Cardiac fibroblast (primary cell): ENCODE measurements around the gene DDN.

Experiments
- DNase-seq, 2 donors: peaks; one replicate each; pipeline versions ENCODE4 v3.0.0 to v3.0.0-alpha.2; 2010; ENCODE audit warnings: low read depth in 2 of 2
- H3K4me3 ChIP-seq, 2 donors: replicated peaks in 1 of 2; 1 replicate in 1 of 2; 2 replicates in 1 of 2; pipeline ENCODE4 v1.5.1; 2011; ENCODE audit warnings: low read depth in 2 of 2, low read length in 2 of 2, mild to moderate bottlenecking in 2 of 2, moderate library complexity in 1 of 2
- TF ChIP-seq, protein P1 (sequence below): IDR thresholded peaks from one replicate; pipeline ENCODE4 v1.5.1; 2011; ENCODE audit warnings: low read depth, mild to moderate bottlenecking, low read length, inconsistent platforms

DDN gene

DNA sequence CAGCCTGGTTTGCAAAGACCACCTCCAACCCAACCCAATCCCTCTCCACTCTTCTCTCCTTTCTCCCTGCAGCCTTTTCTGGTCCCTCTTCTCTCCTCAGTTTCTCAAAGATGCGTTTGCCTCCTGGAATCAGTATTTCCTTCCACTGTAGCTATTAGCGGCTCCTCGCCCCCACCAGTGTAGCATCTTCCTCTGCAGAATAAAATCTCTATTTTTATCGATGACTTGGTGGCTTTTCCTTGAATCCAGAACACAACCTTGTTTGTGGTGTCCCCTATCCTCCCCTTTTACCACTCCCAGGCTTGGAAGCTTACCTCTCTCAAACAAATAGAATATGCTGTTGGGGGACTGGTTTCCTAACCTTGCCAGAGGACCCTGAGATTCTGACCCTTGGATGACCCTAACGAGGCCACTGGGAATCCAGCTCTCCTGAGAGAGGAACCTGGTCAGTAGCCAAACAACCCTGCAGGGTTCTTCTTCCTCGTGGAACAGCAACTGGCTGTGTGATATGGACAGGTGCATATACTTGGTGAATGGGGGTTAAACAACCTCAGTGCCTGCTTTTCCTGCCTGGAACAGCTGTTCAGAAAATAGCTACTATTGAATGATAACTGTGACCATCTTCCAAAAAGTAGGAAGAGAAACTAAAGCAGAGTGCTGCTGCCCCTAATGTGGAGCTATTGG is 16.6 kb downstream of the DDN start:
- TF ChIP-seq, protein P1, sequence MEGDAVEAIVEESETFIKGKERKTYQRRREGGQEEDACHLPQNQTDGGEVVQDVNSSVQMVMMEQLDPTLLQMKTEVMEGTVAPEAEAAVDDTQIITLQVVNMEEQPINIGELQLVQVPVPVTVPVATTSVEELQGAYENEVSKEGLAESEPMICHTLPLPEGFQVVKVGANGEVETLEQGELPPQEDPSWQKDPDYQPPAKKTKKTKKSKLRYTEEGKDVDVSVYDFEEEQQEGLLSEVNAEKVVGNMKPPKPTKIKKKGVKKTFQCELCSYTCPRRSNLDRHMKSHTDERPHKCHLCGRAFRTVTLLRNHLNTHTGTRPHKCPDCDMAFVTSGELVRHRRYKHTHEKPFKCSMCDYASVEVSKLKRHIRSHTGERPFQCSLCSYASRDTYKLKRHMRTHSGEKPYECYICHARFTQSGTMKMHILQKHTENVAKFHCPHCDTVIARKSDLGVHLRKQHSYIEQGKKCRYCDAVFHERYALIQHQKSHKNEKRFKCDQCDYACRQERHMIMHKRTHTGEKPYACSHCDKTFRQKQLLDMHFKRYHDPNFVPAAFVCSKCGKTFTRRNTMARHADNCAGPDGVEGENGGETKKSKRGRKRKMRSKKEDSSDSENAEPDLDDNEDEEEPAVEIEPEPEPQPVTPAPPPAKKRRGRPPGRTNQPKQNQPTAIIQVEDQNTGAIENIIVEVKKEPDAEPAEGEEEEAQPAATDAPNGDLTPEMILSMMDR: no peak
- no peak for DNase-seq
- H3K4me3 ChIP-seq: no peak overlapping the region

DNA sequence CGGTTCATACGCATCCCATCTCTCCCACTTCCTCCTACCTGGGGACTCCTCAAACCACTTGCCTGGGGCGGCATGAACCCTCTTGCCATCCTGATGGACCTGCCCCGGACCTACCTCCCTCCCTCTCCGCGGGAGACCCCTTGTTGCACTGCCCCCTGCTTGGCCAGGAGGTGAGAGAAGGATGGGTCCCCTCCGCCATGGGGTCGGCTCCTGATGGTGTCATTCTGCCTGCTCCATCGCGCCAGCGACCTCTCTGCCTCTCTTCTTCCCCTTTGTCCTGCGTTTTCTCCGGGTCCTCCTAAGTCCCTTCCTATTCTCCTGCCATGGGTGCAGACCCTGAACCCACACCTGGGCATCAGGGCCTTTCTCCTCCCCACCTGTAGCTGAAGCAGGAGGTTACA is 17.4 kb downstream of the DDN start:
- no peak for DNase-seq
- TF ChIP-seq, protein P1: no peak
- H3K4me3 ChIP-seq: no peak overlapping the region

DNA sequence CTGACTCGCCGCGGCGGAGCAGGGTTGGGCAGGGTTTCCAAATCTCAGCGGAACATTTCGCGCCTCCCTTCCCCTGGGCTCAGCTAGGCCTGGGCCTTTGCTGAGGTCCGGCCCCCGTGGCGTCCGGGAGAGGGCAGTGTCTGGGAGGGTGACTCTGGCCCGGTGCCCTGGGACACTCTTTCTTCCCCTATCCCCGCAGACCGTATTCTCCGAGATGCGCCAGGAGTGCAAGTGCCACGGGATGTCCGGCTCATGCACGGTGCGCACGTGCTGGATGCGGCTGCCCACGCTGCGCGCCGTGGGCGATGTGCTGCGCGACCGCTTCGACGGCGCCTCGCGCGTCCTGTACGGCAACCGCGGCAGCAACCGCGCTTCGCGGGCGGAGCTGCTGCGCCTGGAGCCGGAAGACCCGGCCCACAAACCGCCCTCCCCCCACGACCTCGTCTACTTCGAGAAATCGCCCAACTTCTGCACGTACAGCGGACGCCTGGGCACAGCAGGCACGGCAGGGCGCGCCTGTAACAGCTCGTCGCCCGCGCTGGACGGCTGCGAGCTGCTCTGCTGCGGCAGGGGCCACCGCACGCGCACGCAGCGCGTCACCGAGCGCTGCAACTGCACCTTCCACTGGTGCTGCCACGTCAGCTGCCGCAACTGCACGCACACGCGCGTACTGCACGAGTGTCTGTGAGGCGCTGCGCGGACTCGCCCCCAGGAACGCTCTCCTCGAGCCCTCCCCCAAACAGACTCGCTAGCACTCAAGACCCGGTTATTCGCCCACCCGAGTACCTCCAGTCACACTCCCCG is 18.0 kb downstream of the DDN start:
- DNase-seq: no peak
- TF ChIP-seq, protein P1: peak; percentile 17
- H3K4me3 ChIP-seq: no peak overlapping the region

DNA sequence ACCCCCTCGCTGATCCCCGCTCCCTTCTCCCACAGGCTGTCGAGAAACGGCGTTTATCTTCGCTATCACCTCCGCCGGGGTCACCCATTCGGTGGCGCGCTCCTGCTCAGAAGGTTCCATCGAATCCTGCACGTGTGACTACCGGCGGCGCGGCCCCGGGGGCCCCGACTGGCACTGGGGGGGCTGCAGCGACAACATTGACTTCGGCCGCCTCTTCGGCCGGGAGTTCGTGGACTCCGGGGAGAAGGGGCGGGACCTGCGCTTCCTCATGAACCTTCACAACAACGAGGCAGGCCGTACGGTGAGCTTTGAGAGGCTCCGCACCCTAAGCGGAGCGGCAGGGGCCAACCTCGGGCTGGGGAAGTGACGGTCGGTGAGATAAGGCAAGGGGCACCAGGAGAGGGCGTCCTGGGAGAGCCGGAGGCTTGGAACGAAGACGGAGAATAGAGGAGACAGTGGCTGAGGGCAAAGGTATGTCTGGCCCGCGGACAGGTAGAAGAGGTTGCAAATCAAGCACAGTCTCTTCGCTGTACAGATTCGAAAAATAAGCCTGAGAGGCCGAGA is 18.7 kb downstream of the DDN start:
- DNase-seq: no peak
- H3K4me3 ChIP-seq: no peak overlapping the region
- TF ChIP-seq, protein P1: no peak

DNA sequence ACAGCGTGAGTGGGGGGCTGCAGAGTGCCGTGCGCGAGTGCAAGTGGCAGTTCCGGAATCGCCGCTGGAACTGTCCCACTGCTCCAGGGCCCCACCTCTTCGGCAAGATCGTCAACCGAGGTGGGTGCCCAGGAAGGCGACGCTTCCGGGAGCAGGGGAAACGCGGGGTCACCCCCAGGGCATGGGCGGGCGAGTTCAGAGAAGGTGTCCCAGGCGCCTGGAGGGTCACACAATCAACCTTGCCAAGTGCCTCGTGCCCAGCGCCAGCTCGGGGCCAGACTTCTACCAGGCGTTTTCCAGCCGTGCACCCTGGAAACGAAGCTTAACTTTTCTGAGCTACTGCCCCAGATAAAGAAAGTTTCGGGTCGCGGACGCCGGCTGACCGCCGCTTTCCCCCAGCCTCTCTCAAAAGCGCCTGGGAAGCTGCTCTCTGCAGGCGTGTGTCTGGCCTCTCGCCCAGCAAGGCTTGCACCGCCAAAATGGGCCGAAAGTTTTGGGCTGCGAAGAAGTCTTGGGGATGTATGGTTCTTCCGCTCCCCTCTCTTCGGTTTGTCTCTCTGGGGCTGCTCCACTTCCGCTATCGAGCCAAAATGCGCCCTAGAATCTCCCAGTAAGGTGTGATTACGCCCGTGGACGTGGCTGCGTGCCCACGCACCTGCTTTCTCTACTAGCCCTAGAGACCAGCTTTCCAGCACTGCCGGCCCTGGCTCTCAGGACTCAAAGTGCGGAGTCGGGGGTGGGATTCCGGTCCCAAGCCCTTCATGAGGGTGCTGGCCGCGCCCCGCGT is 19.4 kb downstream of the DDN start:
- DNase-seq: no peak
- TF ChIP-seq, protein P1: no peak
- H3K4me3 ChIP-seq: peak overlapping the region in 1 of 2 donors; percentile 13

DNA sequence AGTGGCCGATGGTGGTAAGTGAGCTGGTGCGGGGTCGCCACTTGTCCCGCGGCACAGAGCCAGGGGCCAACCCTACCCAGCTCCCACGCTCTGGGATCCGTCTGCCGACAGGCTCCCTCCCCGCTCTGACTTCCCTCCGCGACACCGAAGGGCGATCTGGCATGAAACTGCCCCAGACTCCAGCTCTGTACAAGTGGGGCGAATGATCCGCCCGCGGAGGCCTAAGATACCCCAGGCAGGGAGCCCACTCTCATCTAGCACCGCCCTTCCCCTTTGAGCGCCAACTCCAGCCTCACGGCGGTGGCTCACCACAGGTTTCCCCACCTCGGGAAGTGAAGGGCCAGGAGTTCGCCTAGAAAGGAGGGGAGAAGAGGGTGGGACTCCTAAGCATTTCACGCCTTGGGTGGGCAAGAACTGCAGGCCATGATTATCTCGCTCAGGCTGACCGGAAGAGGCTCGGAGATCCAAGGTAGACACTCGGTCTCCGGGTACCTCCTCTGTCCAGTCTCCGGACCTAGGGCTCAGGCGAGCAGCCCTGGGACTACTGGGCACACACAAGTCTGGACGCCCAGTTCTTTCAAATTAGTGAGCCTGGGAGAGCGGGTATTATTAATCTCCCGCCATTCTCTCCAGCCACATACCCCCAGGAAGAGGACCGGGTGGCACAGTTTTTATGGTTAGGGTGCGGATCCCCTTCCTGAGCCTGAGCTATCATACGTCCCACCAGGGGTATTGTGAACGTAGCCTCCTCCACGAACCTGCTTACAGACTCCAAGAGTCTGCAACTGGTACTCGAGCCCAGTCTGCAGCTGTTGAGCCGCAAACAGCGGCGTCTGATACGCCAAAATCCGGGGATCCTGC is 20.2 kb downstream of the DDN start:
- TF ChIP-seq, protein P1: no peak
- DNase-seq: no peak
- peak overlapping the region in 1 of 2 donors; percentile 13 for H3K4me3 ChIP-seq
